ENCODE results near the gene NCK1.

NCK1 gene

DNA sequence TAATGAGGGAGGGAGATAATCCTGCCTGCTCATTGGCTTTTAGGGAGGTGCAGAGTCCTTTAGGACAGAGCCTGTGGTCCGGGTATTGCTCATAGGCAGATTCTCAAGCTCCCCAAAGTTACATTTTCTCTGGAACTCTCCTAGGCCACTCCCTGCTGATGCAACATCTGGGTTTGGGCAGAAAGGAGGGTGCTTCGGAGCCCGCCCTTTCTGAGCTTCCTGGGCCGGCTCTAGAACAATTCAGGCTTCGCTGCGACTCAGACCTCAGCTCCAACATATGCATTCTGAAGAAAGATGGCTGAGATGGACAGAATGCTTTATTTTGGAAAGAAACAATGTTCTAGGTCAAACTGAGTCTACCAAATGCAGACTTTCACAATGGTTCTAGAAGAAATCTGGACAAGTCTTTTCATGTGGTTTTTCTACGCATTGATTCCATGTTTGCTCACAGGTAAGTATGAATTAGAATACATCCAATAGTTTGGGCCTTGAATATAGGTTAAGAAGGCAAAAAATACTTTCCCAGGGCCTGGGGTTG lies 95.8 kb downstream of the NCK1 start, which contains the start of gene IL20RB:
Gene IL20RB (plus strand): TSS at position 233 of the 538 bp plus-strand sequence. CDS start 131 bp downstream, at position 364.
- TF ChIP-seq POLR2AphosphoS5 (IDR thresholded peaks at IDR 0.05; ENCODE audit: low read depth) (no peak), SPI1 (IDR thresholded peaks at IDR 0.05; ENCODE audit: borderline replicate concordance, low read depth) (no peak), GABPA (IDR thresholded peaks at IDR 0.05; ENCODE audit: low read depth) (no peak), REST (IDR thresholded peaks at IDR 0.05; ENCODE audit: insufficient replicate concordance, low read depth) (no peak)
- TF ChIP-seq, protein P1, sequence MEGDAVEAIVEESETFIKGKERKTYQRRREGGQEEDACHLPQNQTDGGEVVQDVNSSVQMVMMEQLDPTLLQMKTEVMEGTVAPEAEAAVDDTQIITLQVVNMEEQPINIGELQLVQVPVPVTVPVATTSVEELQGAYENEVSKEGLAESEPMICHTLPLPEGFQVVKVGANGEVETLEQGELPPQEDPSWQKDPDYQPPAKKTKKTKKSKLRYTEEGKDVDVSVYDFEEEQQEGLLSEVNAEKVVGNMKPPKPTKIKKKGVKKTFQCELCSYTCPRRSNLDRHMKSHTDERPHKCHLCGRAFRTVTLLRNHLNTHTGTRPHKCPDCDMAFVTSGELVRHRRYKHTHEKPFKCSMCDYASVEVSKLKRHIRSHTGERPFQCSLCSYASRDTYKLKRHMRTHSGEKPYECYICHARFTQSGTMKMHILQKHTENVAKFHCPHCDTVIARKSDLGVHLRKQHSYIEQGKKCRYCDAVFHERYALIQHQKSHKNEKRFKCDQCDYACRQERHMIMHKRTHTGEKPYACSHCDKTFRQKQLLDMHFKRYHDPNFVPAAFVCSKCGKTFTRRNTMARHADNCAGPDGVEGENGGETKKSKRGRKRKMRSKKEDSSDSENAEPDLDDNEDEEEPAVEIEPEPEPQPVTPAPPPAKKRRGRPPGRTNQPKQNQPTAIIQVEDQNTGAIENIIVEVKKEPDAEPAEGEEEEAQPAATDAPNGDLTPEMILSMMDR (IDR thresholded peaks at IDR 0.05; ENCODE audit: insufficient read depth, low read length): no peak
- Histone ChIP-seq H3K27me3 (ENCODE audit: insufficient read depth, poor library complexity, severe bottlenecking) (no peaks in the 10 kb centered on the region), H3K27ac (replicated peaks) (no peak within 1 kb of the TSS), H3K4me3 (replicated peaks; ENCODE audit: insufficient read depth, low read length) (no peak within 1 kb of the TSS)
- DNase-seq (ENCODE audit: low read depth in 1 of 2, low spot score in 1 of 2): no peak

- Histone ChIP-seq H3K4me3 (replicated peaks; ENCODE audit: insufficient read depth, low read length) (no peak overlapping the region), H3K27me3 (ENCODE audit: insufficient read depth, poor library complexity, severe bottlenecking) (no peaks in the 10 kb centered on the region), H3K27ac (replicated peaks) (no peak overlapping the region)
- no peak for DNase-seq (ENCODE audit: low read depth in 1 of 2, low spot score in 1 of 2)
- TF ChIP-seq SPI1 (IDR thresholded peaks at IDR 0.05; ENCODE audit: borderline replicate concordance, low read depth): no peak
- no peak for TF ChIP-seq REST (IDR thresholded peaks at IDR 0.05; ENCODE audit: insufficient replicate concordance, low read depth)
- TF ChIP-seq, protein P1 (IDR thresholded peaks at IDR 0.05; ENCODE audit: insufficient read depth, low read length): no peak
- TF ChIP-seq GABPA (IDR thresholded peaks at IDR 0.05; ENCODE audit: low read depth): no peak
- TF ChIP-seq POLR2AphosphoS5 (IDR thresholded peaks at IDR 0.05; ENCODE audit: low read depth): no peak
Measured at GRCh38 chr3:136958939-136959338, 96.9 kb downstream of the NCK1 start.

DNA sequence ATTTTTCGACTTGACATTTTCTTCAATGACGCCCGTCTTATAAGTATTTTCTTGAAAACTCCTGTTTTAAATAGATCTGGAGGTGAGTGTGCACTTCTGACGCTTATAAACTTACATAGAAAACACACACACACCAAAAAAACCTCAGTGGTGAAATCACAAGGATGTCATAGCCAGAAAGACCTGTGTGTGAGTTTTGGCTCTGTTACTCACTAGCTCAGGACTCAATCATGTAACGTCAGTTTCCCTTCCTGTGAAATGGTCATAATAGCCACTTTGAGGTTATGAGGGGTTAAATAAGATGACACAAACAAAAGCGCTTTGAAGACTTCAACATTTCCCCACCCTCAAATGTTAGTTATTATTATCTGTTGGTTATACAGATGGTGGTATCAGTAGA lies 97.6 kb downstream of the NCK1 start:
- H3K27me3 ChIP-seq (ENCODE audit: insufficient read depth, poor library complexity, severe bottlenecking): no peaks in the 10 kb centered on the region
- no peak for DNase-seq (ENCODE audit: low read depth in 1 of 2, low spot score in 1 of 2)
- TF ChIP-seq SPI1 (IDR thresholded peaks at IDR 0.05; ENCODE audit: borderline replicate concordance, low read depth) (no peak), REST (IDR thresholded peaks at IDR 0.05; ENCODE audit: insufficient replicate concordance, low read depth) (no peak), POLR2AphosphoS5 (IDR thresholded peaks at IDR 0.05; ENCODE audit: low read depth) (no peak), GABPA (IDR thresholded peaks at IDR 0.05; ENCODE audit: low read depth) (no peak)
- TF ChIP-seq, protein P1 (IDR thresholded peaks at IDR 0.05; ENCODE audit: insufficient read depth, low read length): no peak
- no peak overlapping the region for H3K4me3 ChIP-seq (replicated peaks; ENCODE audit: insufficient read depth, low read length)
- H3K27ac ChIP-seq (replicated peaks): no peak overlapping the region
